ENCODE data around the gene HSPB8. TPM values are rescaled to one million over a fixed set of nuclear protein-coding genes. Genes with fewer than 3 reads are reported as not detected.

The HSPB8 gene, protein sequence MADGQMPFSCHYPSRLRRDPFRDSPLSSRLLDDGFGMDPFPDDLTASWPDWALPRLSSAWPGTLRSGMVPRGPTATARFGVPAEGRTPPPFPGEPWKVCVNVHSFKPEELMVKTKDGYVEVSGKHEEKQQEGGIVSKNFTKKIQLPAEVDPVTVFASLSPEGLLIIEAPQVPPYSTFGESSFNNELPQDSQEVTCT
- total RNA-seq (not detected), polyA plus RNA-seq (not detected)

DNA sequence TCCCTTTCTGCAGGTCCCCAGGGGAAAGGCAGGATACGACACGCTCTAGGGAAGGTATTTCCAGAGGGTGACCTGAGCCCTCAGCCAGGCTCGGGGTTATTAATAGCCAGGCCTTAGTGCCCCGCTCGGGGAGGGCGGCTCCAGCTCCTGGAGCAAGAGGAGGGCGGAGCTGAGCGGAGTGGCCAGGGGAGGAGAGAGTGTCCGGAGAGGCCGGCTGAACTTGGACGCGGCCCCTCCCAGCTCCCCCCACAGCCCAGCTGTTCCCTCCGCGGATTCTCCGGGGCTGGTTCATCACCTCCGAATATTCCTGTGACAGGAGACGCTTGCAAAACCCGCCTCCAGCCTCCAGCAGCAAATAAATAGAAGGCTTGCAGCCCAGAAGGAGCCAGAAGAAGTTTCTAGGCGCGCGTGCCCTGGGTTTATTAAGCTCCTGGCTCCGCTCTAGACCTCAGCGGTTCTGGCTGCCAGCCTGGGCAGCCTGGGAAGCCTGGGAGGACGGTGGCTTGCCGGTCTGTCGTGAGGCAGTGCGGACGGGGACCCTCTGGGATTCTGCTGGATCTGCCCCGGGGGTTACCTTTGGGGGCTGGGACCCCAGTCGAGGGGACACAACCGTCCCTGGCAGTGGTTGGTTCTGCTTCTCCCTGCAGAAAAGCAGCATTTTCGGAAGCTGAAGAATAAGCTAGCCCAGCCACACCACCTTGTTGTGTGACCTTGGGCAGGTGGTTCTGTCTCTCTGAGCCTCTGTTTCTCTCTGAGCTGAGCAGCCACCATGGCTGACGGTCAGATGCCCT is at the start of gene HSPB8:
Gene HSPB8, plus strand, starts transcription at position 388 of the 791 bp plus-strand sequence. Its CDS starts 382 bp downstream, at position 770.
- no peaks in the 10 kb centered on the region for H3K4me1 Mint-ChIP-seq
- DNase-seq = no peak

DNA sequence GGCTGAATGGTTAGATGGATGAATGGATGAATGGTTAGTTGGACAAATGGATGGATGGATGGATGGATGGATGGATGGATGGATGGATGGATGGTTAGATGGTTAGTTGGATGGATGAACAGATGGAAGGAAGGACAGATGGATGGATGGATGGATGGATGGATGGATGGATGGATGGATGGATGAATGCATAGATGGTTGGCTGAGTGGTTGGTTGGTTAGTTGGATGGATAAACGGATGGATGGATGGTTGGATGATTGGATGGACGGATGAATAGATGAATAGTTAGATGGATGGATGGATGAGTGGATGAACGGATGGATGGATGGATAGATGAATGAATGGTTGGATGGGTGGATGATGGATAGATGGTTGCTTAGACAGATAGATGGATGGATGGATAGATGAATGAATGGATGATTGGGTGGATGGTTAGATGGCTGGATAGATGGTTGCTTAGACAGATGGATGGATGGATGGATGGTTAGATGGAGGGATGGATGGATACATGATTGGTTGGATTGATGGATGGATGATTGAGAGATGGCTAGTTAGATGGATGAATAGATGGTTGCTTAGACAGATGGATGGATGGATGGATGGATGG is 48.8 kb upstream of the HSPB8 start:
- no peak overlapping the region for H3K27ac ChIP-seq (ENCODE audit: low read depth, low read length)
- Mint-ChIP-seq H3K9me3 (peaks cover 0 to 14% (median 6%) of the 10 kb centered on the region in 8 donors), H3K27ac (no peak overlapping the region), H3K36me3 (no peaks in the 10 kb centered on the region), H3K27me3 (peaks cover 0 to 5% of the 10 kb centered on the region in 2 donors), H3K4me1 (no peaks in the 10 kb centered on the region), H3K4me3 (peak overlapping the region in 1 of 8 donors; percentile 29)
- H3K4me1 ChIP-seq (ENCODE audit: insufficient read depth, low read length) = no peaks in the 10 kb centered on the region
- H3K36me3 ChIP-seq (ENCODE audit: insufficient read depth, low read length) = no peaks in the 10 kb centered on the region
- DNase-seq = no peak
- POLR2A ChIA-PET (ENCODE audit: partially characterized antibody) = no interaction called here
- no peaks in the 10 kb centered on the region for H3K9me3 ChIP-seq (ENCODE audit: control insufficient read depth in 1 of 2, low read length in 2 of 2)
- intact Hi-C loops (cut with micrococcal nuclease) = no loop called here
- H3K27me3 ChIP-seq (ENCODE audit: insufficient read depth, low read length) = no peaks in the 10 kb centered on the region
- CTCF ChIA-PET (ENCODE audit: partially characterized antibody) = no interaction called here
- H3K4me3 ChIP-seq (ENCODE audit: low read length in 2 of 2) = no peak overlapping the region

More for the DNA sequence above, at the start of gene HSPB8:
- peaks cover 0 to 2% (median 0%) of the 10 kb centered on the region in 8 donors for H3K9me3 Mint-ChIP-seq
- CTCF ChIA-PET (ENCODE audit: partially characterized antibody) = no interaction called here
- Histone ChIP-seq H3K36me3 (ENCODE audit: insufficient read depth, low read length) (no peaks in the 10 kb centered on the region), H3K27ac (ENCODE audit: low read depth, low read length) (no peak within 1 kb of the TSS), H3K9me3 (ENCODE audit: control insufficient read depth in 1 of 2, low read length in 2 of 2) (no peaks in the 10 kb centered on the region), H3K27me3 (ENCODE audit: insufficient read depth, low read length) (no peaks in the 10 kb centered on the region), H3K4me1 (ENCODE audit: insufficient read depth, low read length) (no peaks in the 10 kb centered on the region), H3K4me3 (ENCODE audit: low read length in 2 of 2) (no peak within 1 kb of the TSS)
- H3K36me3 Mint-ChIP-seq = no peaks in the 10 kb centered on the region
- intact Hi-C loops (cut with micrococcal nuclease) = no loop called here
- no peak within 1 kb of the TSS for H3K4me3 Mint-ChIP-seq
- H3K27me3 Mint-ChIP-seq = peaks cover 5 to 10% of the 10 kb centered on the region in 2 donors
- H3K27ac Mint-ChIP-seq = peak within 1 kb of the TSS in 1 of 7 donors; percentile 43
- POLR2A ChIA-PET (ENCODE audit: partially characterized antibody) = no interaction called here

DNA sequence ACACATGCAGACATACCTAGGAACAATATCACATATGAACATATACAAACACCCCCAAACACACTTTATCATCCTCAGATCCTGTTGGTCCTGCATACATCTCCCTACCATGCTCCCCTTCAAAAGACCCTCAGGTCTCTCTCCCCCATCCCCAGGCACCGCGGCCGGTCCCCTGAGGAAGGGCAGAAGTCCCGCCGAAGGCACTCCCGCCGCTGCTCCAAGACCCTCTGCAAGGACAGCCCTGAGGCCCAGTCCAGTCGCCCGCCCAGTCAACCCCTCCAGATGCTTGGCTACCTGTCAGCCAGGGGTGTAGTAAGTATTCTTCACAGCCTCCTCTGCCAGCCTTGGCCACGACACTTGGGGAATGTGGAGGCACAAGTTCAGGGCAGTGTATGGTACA is 48.2 kb upstream of the HSPB8 start:
- Histone ChIP-seq H3K27ac (ENCODE audit: low read depth, low read length) (no peak overlapping the region), H3K9me3 (ENCODE audit: control insufficient read depth in 1 of 2, low read length in 2 of 2) (no peaks in the 10 kb centered on the region), H3K4me1 (ENCODE audit: insufficient read depth, low read length) (no peaks in the 10 kb centered on the region), H3K4me3 (ENCODE audit: low read length in 2 of 2) (no peak overlapping the region), H3K27me3 (ENCODE audit: insufficient read depth, low read length) (no peaks in the 10 kb centered on the region), H3K36me3 (ENCODE audit: insufficient read depth, low read length) (no peaks in the 10 kb centered on the region)
- Mint-ChIP-seq H3K27me3 (peaks cover 0 to 5% of the 10 kb centered on the region in 2 donors), H3K27ac (no peak overlapping the region), H3K36me3 (no peaks in the 10 kb centered on the region), H3K9me3 (peaks cover 0 to 14% (median 6%) of the 10 kb centered on the region in 8 donors), H3K4me1 (no peaks in the 10 kb centered on the region), H3K4me3 (no peak overlapping the region)
- ChIA-PET POLR2A (ENCODE audit: partially characterized antibody) (no interaction called here), CTCF (ENCODE audit: partially characterized antibody) (no interaction called here)
- intact Hi-C loops (cut with micrococcal nuclease) = no loop called here
- no peak for DNase-seq

DNA sequence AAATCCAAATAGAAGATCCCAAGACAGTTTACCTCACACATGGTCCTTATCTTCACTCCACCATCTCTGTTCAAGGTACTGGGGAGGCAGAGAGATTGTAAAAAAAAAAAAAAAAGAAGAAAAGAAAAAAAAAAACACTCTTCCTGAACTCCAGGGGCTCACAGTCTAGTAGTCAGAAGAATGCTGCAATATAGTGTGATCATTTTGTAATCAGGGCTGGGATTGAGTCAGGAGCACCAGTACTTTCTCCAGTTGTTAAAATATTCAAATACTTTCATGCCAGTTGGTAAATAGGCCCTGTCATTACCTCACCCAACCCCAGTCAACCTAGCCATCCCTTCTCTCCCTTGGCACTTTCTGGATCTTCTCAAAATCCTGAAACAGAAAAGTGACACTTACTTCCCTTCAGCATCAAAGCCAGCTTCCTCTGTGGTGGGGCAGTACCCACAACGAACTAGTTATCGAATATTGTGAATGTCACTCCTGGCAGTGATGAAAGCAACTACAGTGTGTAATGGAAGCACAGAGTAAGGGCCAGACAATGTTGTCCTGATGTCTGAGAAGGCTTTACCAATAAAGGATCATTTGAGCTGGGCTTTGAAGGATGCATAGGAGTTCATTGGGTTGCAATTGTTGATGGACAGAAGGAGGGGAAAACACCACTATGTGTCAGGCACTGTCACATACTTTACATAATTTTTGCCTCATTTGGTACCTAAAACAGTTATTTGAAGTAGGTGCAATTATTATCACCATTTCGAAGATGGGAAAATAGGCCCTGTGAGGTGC is 44.3 kb upstream of the HSPB8 start:
- peaks cover 0 to 6% of the 10 kb centered on the region in 2 donors for H3K27me3 Mint-ChIP-seq
- H3K27me3 ChIP-seq (ENCODE audit: insufficient read depth, low read length) = no peaks in the 10 kb centered on the region
- ChIA-PET POLR2A (ENCODE audit: partially characterized antibody) (no interaction called here), CTCF (ENCODE audit: partially characterized antibody) (no interaction called here)
- intact Hi-C loops (cut with micrococcal nuclease) = no loop called here
- DNase-seq = no peak
- no peak overlapping the region for H3K4me3 ChIP-seq (ENCODE audit: low read length in 2 of 2)
- H3K9me3 ChIP-seq (ENCODE audit: control insufficient read depth in 1 of 2, low read length in 2 of 2) = no peaks in the 10 kb centered on the region
- no peak overlapping the region for H3K4me3 Mint-ChIP-seq
- no peaks in the 10 kb centered on the region for H3K36me3 Mint-ChIP-seq
- H3K4me1 ChIP-seq (ENCODE audit: insufficient read depth, low read length) = no peaks in the 10 kb centered on the region
- no peak overlapping the region for H3K27ac ChIP-seq (ENCODE audit: low read depth, low read length)
- no peak overlapping the region for H3K27ac Mint-ChIP-seq
- peaks cover 0 to 12% (median 5%) of the 10 kb centered on the region in 8 donors for H3K9me3 Mint-ChIP-seq
- H3K4me1 Mint-ChIP-seq = no peaks in the 10 kb centered on the region
- H3K36me3 ChIP-seq (ENCODE audit: insufficient read depth, low read length) = no peaks in the 10 kb centered on the region

DNA sequence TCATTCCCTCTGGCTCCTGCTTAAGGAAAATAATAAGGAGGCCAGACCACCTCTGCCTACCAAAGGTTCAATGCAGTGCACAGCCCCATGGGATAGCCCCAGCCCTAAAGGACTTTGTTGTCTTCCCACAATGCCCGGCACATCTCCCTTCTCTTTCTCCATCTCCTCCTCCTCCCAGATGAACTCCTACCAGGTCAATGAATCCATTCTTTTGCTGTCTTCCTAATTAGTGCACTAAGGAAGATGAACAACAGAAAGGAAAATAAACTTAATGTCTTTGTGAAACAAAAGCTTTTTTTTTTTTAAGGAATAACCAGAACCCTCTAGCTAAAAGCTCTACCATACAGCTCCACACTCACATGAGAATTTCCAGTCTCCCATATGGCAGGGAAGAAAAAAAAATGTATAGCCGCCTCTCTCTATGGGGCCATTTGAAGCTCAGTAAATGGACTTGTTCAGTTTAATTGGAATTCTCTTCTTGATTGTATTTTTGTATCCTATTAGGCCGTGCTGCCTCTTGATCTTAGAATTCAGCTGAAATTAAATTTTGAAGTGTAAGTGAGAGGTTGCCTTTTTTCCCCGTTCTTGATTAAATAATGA is 41.8 kb upstream of the HSPB8 start:
- H3K36me3 ChIP-seq (ENCODE audit: insufficient read depth, low read length) = no peaks in the 10 kb centered on the region
- POLR2A ChIA-PET (ENCODE audit: partially characterized antibody) = no interaction called here
- Mint-ChIP-seq H3K4me3 (no peak overlapping the region), H3K9me3 (peaks cover 0 to 6% (median 1%) of the 10 kb centered on the region in 8 donors), H3K27me3 (peaks cover 0 to 5% of the 10 kb centered on the region in 2 donors), H3K36me3 (no peaks in the 10 kb centered on the region), H3K4me1 (no peaks in the 10 kb centered on the region), H3K27ac (no peak overlapping the region)
- H3K9me3 ChIP-seq (ENCODE audit: control insufficient read depth in 1 of 2, low read length in 2 of 2) = no peaks in the 10 kb centered on the region
- no peak for DNase-seq
- no peak overlapping the region for H3K27ac ChIP-seq (ENCODE audit: low read depth, low read length)
- no peaks in the 10 kb centered on the region for H3K4me1 ChIP-seq (ENCODE audit: insufficient read depth, low read length)
- CTCF ChIA-PET (ENCODE audit: partially characterized antibody) = no interaction called here
- H3K4me3 ChIP-seq (ENCODE audit: low read length in 2 of 2) = no peak overlapping the region
- intact Hi-C loops (cut with micrococcal nuclease) = no loop called here
- H3K27me3 ChIP-seq (ENCODE audit: insufficient read depth, low read length) = no peaks in the 10 kb centered on the region

DNA sequence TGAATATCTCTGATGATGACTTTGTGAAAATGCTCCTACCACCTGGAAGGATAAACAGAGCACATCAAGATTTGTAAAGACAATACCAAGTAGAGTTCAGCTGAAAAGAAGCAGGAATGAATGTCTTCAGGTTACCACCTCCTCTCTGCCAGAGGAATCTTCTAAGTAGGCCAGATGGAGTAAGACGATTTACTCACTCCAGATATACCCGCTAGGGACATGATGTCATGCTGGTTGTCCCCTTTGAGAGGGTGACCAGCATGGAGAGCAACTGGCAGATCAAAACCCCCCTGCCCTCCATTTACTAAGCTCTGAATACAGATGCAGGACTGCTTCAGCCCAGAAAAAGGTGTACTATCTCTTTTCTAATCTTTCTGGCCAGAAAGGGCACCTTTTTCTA is 39.3 kb upstream of the HSPB8 start:
- CTCF ChIA-PET (ENCODE audit: partially characterized antibody) = no interaction called here

More for the DNA sequence above, 39.3 kb upstream of the HSPB8 start:
- no peak overlapping the region for H3K27ac Mint-ChIP-seq
- peaks cover 0 to 5% (median 0%) of the 10 kb centered on the region in 8 donors for H3K9me3 Mint-ChIP-seq
- Histone ChIP-seq H3K4me3 (ENCODE audit: low read length in 2 of 2) (no peak overlapping the region), H3K27me3 (ENCODE audit: insufficient read depth, low read length) (no peaks in the 10 kb centered on the region), H3K4me1 (ENCODE audit: insufficient read depth, low read length) (no peaks in the 10 kb centered on the region), H3K27ac (ENCODE audit: low read depth, low read length) (no peak overlapping the region), H3K9me3 (ENCODE audit: control insufficient read depth in 1 of 2, low read length in 2 of 2) (no peaks in the 10 kb centered on the region), H3K36me3 (ENCODE audit: insufficient read depth, low read length) (no peaks in the 10 kb centered on the region)
- no peak overlapping the region for H3K4me3 Mint-ChIP-seq
- no peak for DNase-seq
- intact Hi-C loops (cut with micrococcal nuclease) = no loop called here
- H3K4me1 Mint-ChIP-seq = no peaks in the 10 kb centered on the region
- peaks cover 2 to 4% of the 10 kb centered on the region in 2 donors for H3K27me3 Mint-ChIP-seq
- POLR2A ChIA-PET (ENCODE audit: partially characterized antibody) = no interaction called here
- H3K36me3 Mint-ChIP-seq = no peaks in the 10 kb centered on the region
